ENCODE results near the gene NUP133. TPM values are rescaled to one million over a fixed set of nuclear protein-coding genes. Genes with fewer than 3 reads are reported as not detected.

Gene NUP133
- total and polyA plus RNA-seq, 2 experiments from 2014 or later, result 29.5 to 65.4 TPM

DNA sequence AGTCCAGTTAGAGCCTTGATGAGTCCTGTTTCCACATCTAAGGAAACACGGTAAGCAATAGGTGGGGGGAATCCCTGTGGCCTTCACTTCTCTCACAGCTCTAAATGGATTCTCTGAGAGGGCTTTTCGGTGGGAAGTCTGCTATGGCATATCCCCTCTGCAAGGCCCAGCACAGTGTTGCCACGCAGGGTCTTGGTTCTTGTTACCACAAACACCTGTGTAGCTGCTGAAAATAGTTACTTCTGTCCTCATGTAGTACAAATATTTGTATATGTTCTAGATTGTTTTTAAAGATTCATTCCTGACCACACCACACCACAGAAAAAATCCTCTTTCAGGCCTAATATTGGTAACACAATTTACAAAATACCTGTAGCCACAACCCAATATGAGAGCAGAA lies 79.9 kb downstream of the NUP133 start:
- H3K4me2 ChIP-seq, result no peak overlapping the region
- Mint-ChIP-seq H3K27me3 (ENCODE audit: insufficient read depth, low read depth, poor library complexity) (peaks cover 40% of the 10 kb centered on the region), H3K4me3 (no peak overlapping the region), H3K4me1 (peaks cover 18% of the 10 kb centered on the region), H3K27ac (no peak overlapping the region), H3K36me3 (ENCODE audit: low read depth) (peaks cover 7% of the 10 kb centered on the region; the same call in 1 of the 3 replicates), H3K9me3 (peaks cover 12% of the 10 kb centered on the region; the same call in 2 of the 3 replicates)
- no peaks in the 10 kb centered on the region for H4K20me1 ChIP-seq (replicated peaks; ENCODE audit: insufficient read depth)
- H3K27me3 ChIP-seq (ENCODE audit: insufficient read depth), result peaks cover 43% of the 10 kb centered on the region
- no peak overlapping the region for H3K27ac ChIP-seq (ENCODE audit: low read depth)
- H3K36me3 ChIP-seq (ENCODE audit: insufficient read depth), result no peaks in the 10 kb centered on the region
- no peak for TF ChIP-seq ZNF331 (CRISPR knock-in tag; IDR thresholded peaks at IDR 0.05; ENCODE audit: low read depth)
- no peak for TF ChIP-seq ZNF462 (CRISPR knock-in tag; IDR thresholded peaks at IDR 0.05)
- TF ChIP-seq, protein P1, sequence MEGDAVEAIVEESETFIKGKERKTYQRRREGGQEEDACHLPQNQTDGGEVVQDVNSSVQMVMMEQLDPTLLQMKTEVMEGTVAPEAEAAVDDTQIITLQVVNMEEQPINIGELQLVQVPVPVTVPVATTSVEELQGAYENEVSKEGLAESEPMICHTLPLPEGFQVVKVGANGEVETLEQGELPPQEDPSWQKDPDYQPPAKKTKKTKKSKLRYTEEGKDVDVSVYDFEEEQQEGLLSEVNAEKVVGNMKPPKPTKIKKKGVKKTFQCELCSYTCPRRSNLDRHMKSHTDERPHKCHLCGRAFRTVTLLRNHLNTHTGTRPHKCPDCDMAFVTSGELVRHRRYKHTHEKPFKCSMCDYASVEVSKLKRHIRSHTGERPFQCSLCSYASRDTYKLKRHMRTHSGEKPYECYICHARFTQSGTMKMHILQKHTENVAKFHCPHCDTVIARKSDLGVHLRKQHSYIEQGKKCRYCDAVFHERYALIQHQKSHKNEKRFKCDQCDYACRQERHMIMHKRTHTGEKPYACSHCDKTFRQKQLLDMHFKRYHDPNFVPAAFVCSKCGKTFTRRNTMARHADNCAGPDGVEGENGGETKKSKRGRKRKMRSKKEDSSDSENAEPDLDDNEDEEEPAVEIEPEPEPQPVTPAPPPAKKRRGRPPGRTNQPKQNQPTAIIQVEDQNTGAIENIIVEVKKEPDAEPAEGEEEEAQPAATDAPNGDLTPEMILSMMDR (conservative IDR thresholded peaks at IDR 0.05; ENCODE audit: low read depth in 2 of 2), result no peak
- no peak for TF ChIP-seq ZNF114 (CRISPR knock-in tag; IDR thresholded peaks at IDR 0.05)
- no peak for TF ChIP-seq POLR2AphosphoS5 (IDR thresholded peaks at IDR 0.05; ENCODE audit: low read depth)
- no peak for TF ChIP-seq EZH2phosphoT487 (IDR thresholded peaks at IDR 0.05; ENCODE audit: unreplicated experiment)
- no peak for TF ChIP-seq STAT1 (IDR thresholded peaks at IDR 0.05; ENCODE audit: unreplicated experiment)
- TF ChIP-seq, protein P2, sequence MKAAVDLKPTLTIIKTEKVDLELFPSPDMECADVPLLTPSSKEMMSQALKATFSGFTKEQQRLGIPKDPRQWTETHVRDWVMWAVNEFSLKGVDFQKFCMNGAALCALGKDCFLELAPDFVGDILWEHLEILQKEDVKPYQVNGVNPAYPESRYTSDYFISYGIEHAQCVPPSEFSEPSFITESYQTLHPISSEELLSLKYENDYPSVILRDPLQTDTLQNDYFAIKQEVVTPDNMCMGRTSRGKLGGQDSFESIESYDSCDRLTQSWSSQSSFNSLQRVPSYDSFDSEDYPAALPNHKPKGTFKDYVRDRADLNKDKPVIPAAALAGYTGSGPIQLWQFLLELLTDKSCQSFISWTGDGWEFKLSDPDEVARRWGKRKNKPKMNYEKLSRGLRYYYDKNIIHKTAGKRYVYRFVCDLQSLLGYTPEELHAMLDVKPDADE (IDR thresholded peaks at IDR 0.05), result no peak
- no peak for TF ChIP-seq CREB1 (CRISPR knock-in tag; IDR thresholded peaks at IDR 0.05; ENCODE audit: low read depth)
- no peak for TF ChIP-seq JUNB (IDR thresholded peaks at IDR 0.05; ENCODE audit: unreplicated experiment)
- no peak for TF ChIP-seq EZH2 (IDR thresholded peaks at IDR 0.05; ENCODE audit: low read depth, unreplicated experiment)
- no peak for TF ChIP-seq NANOG (IDR thresholded peaks at IDR 0.05; ENCODE audit: borderline replicate concordance)
- TF ChIP-seq REST (IDR thresholded peaks at IDR 0.05; ENCODE audit: unreplicated experiment), result no peak
- H3K79me2 ChIP-seq (replicated peaks; ENCODE audit: insufficient read depth), result no peaks in the 10 kb centered on the region
- H3F3A ChIP-seq (replicated peaks; ENCODE audit: low read depth), result no peaks in the 10 kb centered on the region
- no peaks in the 10 kb centered on the region for H3K9me2 ChIP-seq (ENCODE audit: insufficient read depth)
- H3K4me3 ChIP-seq, result no peak overlapping the region
- no peak for ATAC-seq
- H3K4me1 ChIP-seq (ENCODE audit: insufficient read depth), result peaks cover 5% of the 10 kb centered on the region; the same call in 1 of the 2 replicates
- no peak overlapping the region for H2AFZ ChIP-seq
- no peak for DNase-seq (ENCODE audit: low spot score)
